Islet precursor cell (in vitro differentiated cells): ENCODE data around the gene TOX4.
"Not testable (repeated sequence)": the region's sequence is repeated elsewhere in the genome, so short reads cannot be mapped to it uniquely, and the experiment has no call there.

Experiments
- DNase-seq: peaks from one replicate; pipeline ENCODE4 v3.0.0-alpha.2; 2018

TOX4 gene

DNA sequence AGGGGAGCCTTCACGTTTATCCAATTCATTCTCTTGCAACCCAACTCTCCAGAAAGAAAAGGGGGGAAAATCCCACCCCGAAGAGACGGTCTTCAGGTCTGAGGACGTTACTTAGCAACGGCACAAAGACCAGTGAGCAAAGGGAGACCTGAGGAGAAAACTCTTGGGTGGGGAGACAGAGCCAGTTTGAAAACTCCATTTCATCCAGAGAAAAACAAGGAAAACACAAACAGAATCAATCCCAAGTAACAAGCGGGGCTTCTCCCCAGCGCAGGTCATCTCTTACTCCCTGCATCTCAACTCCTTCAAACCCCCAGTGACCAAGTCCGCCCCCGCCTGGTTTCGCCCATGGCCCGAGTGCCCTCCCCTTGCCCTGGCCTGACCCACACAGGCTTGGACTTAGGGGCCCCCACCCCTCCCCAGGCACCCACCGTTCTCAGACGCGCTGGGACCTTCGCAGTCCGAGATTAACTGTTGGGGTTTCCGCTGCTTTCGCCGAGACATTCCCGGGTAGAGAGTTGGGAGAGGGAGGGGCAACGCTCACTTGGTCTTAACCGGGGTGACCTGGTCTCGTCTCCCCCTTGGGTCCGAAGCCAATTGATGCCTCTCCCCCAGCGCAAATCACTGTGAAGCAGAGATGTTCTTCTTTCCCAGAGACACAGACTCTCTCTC, 59.6 kb downstream of the TOX4 start:
- no peak for DNase-seq

DNA sequence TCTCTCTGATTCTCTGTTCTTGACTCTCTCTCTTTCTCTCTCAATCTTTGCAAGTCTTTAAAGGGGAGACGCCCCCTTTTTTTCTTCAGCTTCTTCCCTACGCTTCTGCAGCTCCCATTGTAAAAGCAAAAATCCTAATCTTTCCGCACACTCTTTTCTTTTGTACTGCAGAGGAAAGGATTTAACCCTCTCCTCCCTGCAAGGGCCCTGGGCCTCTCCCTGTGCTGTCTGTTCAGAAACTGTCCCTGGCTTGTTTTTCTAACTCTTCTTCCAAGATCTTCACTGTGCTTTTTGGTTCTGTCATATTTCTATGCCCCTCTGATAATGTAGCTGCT, 60.1 kb downstream of the TOX4 start:
- DNase-seq = no peak

DNA sequence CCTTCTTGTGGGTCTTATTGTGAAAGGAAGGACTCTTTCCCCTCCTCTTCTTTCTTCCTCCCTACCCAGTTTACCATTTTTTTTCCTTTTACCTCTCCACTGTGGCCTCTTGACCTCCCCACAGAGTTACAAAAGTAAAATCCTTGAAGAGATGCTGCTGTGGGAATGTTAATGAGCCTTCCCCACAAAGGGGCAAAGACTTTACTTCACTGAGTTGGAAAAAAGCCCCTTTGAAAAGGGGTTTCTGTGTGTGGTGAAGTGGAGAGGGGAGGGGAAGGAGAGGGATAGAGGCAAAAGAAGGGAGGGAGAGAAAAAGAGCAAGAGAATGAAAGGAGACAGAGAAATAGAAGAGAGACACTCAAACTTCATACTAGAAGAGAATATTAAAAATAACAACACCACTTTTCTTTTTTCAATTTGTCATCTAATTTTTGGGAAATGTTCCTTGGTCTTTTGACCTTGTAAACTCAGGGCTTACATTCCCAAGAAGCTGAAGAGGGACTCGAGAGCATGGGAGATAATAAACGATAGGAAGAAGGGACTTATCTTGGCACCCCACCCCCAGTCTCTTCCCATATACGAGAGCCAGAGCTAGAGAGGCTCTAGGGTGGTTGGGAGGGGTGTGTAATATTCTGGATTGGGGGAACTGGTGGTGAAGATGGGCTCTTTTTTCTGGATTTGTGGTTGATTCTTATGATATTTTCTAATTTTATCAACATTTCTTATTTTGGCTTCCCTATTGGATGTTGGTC, 62.4 kb downstream of the TOX4 start:
- DNase-seq = no peak

DNA sequence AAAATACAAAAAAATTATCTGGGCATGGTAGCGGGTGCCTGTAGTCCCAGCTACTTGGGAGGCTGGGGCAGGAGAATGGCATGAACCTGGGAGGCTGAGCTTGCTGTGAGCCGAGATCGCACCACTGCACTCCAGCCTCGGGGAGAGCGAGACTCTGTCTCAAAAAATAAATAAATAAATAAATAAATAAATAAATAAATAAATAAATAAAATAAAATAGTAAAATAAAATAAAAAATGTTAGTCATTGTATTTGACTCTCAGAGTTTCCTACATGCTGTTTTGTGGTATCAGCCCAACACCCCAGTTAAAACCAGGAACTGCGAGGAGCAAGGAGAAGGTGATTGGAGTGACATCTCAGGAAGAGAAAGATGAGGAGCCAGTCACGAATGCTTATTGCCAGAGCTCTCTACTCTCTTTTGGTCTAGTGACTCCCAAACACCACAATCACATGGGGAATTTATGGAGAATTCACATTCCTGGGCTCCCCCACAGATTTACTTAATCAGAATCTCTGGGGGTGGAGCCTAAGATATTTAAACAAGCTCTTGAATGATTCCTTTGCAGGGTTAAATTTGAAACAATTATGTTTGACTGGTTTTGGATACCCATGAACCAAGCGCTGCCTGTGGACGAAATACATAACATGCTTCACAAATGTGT, 64.5 kb downstream of the TOX4 start:
- no peak for DNase-seq

DNA sequence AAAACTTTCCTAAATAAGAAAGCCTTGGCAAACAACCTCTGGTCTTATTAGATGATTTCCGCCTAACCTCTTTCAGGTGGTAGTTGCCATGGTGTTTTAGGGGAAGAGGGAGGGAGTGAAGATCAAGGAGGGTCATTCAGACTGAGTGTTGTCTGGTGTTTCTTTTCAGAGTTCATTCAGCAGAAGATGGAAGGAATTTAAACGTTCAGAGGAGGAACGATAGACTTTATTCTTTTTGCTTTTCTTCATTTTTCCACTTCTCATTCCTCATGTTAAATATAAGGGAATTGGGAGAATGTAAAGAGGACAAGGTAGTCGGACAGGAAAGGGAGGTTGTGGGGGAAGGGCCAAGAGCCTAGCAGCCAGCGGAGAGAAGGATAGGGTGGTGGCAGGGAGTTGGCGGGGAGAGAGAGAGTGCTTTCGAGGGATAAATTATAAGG, 66.5 kb downstream of the TOX4 start:
- DNase-seq = no peak

- no peak for DNase-seq
Observed at GRCh38 chr14:21543963-21544362, 67.0 kb downstream of the TOX4 start.

GRCh38 chr14:21544588-21544987, 67.6 kb downstream of the TOX4 start:
- not testable (repeated sequence) for DNase-seq
